ENCODE measurements around the gene CEP72. TPM values are rescaled to one million over a fixed set of nuclear protein-coding genes. Genes with fewer than 3 reads are reported as not detected.

CEP72 gene
- total RNA-seq, 1 experiment from 2014 or later = 17.3 TPM

GRCh38 chr5:589173-589572 is 23.0 kb upstream of the CEP72 start:
- CTCF ChIA-PET = no interaction called here
- Histone ChIP-seq H3K36me3 (ENCODE audit: low read depth, low read length) (no peaks in the 10 kb centered on the region), H3K9me2 (replicated peaks; ENCODE audit: low read length) (no peaks in the 10 kb centered on the region), H3K4me3 (ENCODE audit: low read length) (no peak overlapping the region), H3K9ac (ENCODE audit: low read length) (no peak overlapping the region), H3F3A (ENCODE audit: low read length, unreplicated experiment) (no peaks in the 10 kb centered on the region), H3K27ac (ENCODE audit: low read length) (no peak overlapping the region), H2AFZ (ENCODE audit: low read length) (no peak overlapping the region), H3K27me3 (ENCODE audit: low read length) (peaks cover 24% of the 10 kb centered on the region), H3K4me2 (ENCODE audit: low read length) (no peak overlapping the region), H3K4me1 (ENCODE audit: insufficient read depth, low read length) (no peaks in the 10 kb centered on the region), H3K79me2 (ENCODE audit: low read length) (no peaks in the 10 kb centered on the region), H3K9me3 (ENCODE audit: low read length) (no peaks in the 10 kb centered on the region), H4K20me1 (ENCODE audit: low read length) (no peaks in the 10 kb centered on the region)
- POLR2A ChIA-PET (ENCODE audit: unreplicated experiment) = no interaction called here
- intact Hi-C loops (cut with micrococcal nuclease) = no loop called here
- no TSS peak for BruUV-seq (replicated peaks)
- no peak for ATAC-seq
- no peak for TF ChIP-seq EZH2 (IDR thresholded peaks at IDR 0.05; ENCODE audit: low read length, unreplicated experiment)
- no peak for DNase-seq

DNA sequence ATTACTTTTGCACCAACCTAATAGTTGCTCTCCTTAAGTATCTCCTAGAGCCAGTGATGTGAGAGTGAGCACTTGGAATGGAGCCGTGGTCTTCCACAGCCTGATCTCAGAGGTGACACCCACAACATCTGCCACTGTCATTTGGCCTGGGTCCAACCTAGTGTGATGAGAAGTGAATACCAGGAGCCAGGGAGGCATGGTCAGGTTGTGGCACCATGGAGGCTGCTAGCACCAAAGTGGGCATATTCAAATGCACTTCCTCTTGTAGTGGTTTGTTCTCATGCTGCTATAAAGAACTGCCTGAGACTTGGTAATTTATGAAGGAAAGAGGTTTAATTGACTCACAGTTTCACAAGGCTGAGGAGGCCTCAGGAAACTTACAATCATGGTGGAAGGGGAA is 22.6 kb upstream of the CEP72 start:
- Histone ChIP-seq H4K20me1 (ENCODE audit: low read length) (no peaks in the 10 kb centered on the region), H3K27ac (ENCODE audit: low read length) (no peak overlapping the region), H3F3A (ENCODE audit: low read length, unreplicated experiment) (no peaks in the 10 kb centered on the region), H3K4me3 (ENCODE audit: low read length) (no peak overlapping the region), H3K9me2 (replicated peaks; ENCODE audit: low read length) (no peaks in the 10 kb centered on the region), H3K36me3 (ENCODE audit: low read depth, low read length) (no peaks in the 10 kb centered on the region), H2AFZ (ENCODE audit: low read length) (no peak overlapping the region), H3K9ac (ENCODE audit: low read length) (no peak overlapping the region), H3K4me1 (ENCODE audit: insufficient read depth, low read length) (no peaks in the 10 kb centered on the region), H3K9me3 (ENCODE audit: low read length) (no peaks in the 10 kb centered on the region), H3K4me2 (ENCODE audit: low read length) (no peak overlapping the region), H3K27me3 (ENCODE audit: low read length) (peaks cover 29% of the 10 kb centered on the region), H3K79me2 (ENCODE audit: low read length) (no peaks in the 10 kb centered on the region)
- intact Hi-C loops (cut with micrococcal nuclease) = no loop called here
- POLR2A ChIA-PET (ENCODE audit: unreplicated experiment) = no interaction called here
- ATAC-seq (no peak), DNase-seq (no peak)
- no TSS peak for BruUV-seq (replicated peaks)
- CTCF ChIA-PET = no interaction called here
- TF ChIP-seq, protein P1, sequence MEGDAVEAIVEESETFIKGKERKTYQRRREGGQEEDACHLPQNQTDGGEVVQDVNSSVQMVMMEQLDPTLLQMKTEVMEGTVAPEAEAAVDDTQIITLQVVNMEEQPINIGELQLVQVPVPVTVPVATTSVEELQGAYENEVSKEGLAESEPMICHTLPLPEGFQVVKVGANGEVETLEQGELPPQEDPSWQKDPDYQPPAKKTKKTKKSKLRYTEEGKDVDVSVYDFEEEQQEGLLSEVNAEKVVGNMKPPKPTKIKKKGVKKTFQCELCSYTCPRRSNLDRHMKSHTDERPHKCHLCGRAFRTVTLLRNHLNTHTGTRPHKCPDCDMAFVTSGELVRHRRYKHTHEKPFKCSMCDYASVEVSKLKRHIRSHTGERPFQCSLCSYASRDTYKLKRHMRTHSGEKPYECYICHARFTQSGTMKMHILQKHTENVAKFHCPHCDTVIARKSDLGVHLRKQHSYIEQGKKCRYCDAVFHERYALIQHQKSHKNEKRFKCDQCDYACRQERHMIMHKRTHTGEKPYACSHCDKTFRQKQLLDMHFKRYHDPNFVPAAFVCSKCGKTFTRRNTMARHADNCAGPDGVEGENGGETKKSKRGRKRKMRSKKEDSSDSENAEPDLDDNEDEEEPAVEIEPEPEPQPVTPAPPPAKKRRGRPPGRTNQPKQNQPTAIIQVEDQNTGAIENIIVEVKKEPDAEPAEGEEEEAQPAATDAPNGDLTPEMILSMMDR (conservative IDR thresholded peaks at IDR 0.05; ENCODE audit: low read depth, low read length) = no peak
- TF ChIP-seq EZH2 (IDR thresholded peaks at IDR 0.05; ENCODE audit: low read length, unreplicated experiment) (no peak), EZH2phosphoT487 (IDR thresholded peaks at IDR 0.05; ENCODE audit: borderline replicate concordance, low read length) (no peak)

DNA sequence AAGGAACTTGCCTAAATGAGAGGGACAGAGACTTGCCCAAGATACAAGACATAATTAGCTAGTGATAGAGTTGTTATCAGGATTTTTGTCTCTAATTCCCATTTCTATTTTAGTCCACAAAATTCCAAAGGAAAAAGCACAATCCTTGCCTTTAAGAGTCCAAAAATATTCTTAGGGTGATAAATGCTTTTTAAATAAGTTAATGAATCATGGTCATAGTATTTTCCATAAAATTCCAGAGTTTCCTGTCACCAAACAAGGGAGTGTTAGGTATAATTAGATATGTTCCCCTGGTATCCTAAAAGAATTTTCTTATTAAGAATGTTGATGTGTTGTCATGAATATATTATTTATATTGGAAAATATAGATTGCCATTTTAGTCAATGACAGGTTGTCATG is 21.8 kb upstream of the CEP72 start:
- no peak overlapping the region for H2AFZ ChIP-seq (ENCODE audit: low read length)
- H4K20me1 ChIP-seq (ENCODE audit: low read length) = no peaks in the 10 kb centered on the region
- H3K4me1 ChIP-seq (ENCODE audit: insufficient read depth, low read length) = no peaks in the 10 kb centered on the region
- no peak overlapping the region for H3K27ac ChIP-seq (ENCODE audit: low read length)
- peaks cover 36% of the 10 kb centered on the region for H3K27me3 ChIP-seq (ENCODE audit: low read length)
- H3F3A ChIP-seq (ENCODE audit: low read length, unreplicated experiment) = no peaks in the 10 kb centered on the region
- H3K9me3 ChIP-seq (ENCODE audit: low read length) = no peaks in the 10 kb centered on the region
- ATAC-seq = peak; percentile 18; the same call in 1 of the 2 replicates
- no TSS peak for BruUV-seq (replicated peaks)
- POLR2A ChIA-PET (ENCODE audit: unreplicated experiment) = no interaction called here
- H3K36me3 ChIP-seq (ENCODE audit: low read depth, low read length) = no peaks in the 10 kb centered on the region
- no peak overlapping the region for H3K4me2 ChIP-seq (ENCODE audit: low read length)
- H3K9ac ChIP-seq (ENCODE audit: low read length) = no peak overlapping the region
- no peaks in the 10 kb centered on the region for H3K79me2 ChIP-seq (ENCODE audit: low read length)
- CTCF ChIA-PET = no interaction called here
- no peak overlapping the region for H3K4me3 ChIP-seq (ENCODE audit: low read length)
- no peaks in the 10 kb centered on the region for H3K9me2 ChIP-seq (replicated peaks; ENCODE audit: low read length)
- DNase-seq = no peak
- no peak for TF ChIP-seq EZH2 (IDR thresholded peaks at IDR 0.05; ENCODE audit: low read length, unreplicated experiment)
- TF ChIP-seq EZH2phosphoT487 (IDR thresholded peaks at IDR 0.05; ENCODE audit: borderline replicate concordance, low read length) = no peak
- TF ChIP-seq, protein P1 (conservative IDR thresholded peaks at IDR 0.05; ENCODE audit: low read depth, low read length) = no peak
- intact Hi-C loops (cut with micrococcal nuclease) = no loop called here
